SK-N-SH (cell line): ENCODE measurements around the gene LRRC36. TPM values are rescaled to one million over a fixed set of nuclear protein-coding genes. Genes with fewer than 3 reads are reported as not detected.

ENCODE experiments used
- CTCF ChIA-PET: fragments of 300-600, 350-600 bp; formaldehyde crosslinking; extraction: SDS; loops from one replicate; lab custom pipeline; 2021; lab: Yijun Ruan, JAX
- POLR2A ChIA-PET: fragments of 350-600 bp; sonication (Branson Sonifier 250); formaldehyde crosslinking; extraction: SDS; loops from one replicate; lab custom pipeline; 2020; ENCODE audit warnings: antibody characterized with exemption, inconsistent platforms; lab: Yijun Ruan, JAX
- DNase-seq: peaks from one replicate; pipeline ENCODE4 v3.0.0; 2012
- H2AFZ ChIP-seq: fragments of 200-600 bp; sonication (generic); 2 replicates; pipeline ENCODE4 v1.8.1; 2016; ENCODE audit warnings: antibody characterized with exemption, mild to moderate bottlenecking, low read depth
- H3F3A ChIP-seq: fragments of 200-600 bp; sonication (generic); replicated peaks from 2 replicates; pipeline ENCODE3; 2016; ENCODE audit warnings: antibody characterized with exemption, mild to moderate bottlenecking; ENCODE audit not compliant: insufficient read depth
- H3K27ac ChIP-seq, 2 experiments: fragments of 200-500 bp in 1 of 2; fragments of 200-600 bp in 1 of 2; sonication (Bioruptor generic) in 1 of 2; sonication (generic), shearing (Covaris generic) in 1 of 2; 2 replicates each; pipeline versions ENCODE4 v1.5.1 to v1.6.1; 2014 to 2016; ENCODE audit warnings: low read depth in 2 of 2, inconsistent platforms in 1 of 2, low read length in 1 of 2, mild to moderate bottlenecking in 1 of 2, mixed read lengths in 1 of 2
- H3K27me3 ChIP-seq: fragments of 200-600 bp; sonication (generic), shearing (Covaris generic); 2 replicates; pipeline ENCODE4 v1.6.1; 2016; ENCODE audit warnings: mixed run types; ENCODE audit not compliant: insufficient read depth
- H3K36me3 ChIP-seq, 2 experiments: fragments of 200-500 bp in 1 of 2; fragments of 200-600 bp in 1 of 2; sonication (Bioruptor generic) in 1 of 2; sonication (generic) in 1 of 2; replicated peaks in 1 of 2; 2 replicates each; pipeline versions ENCODE3 to v1.5.1; 2014 to 2016; ENCODE audit warnings: low read length in 1 of 2, mild to moderate bottlenecking in 1 of 2; ENCODE audit not compliant: insufficient read depth in 2 of 2, control insufficient read depth in 1 of 2
- H3K4me1 ChIP-seq, 2 experiments: fragments of 200-500 bp in 1 of 2; fragments of 200-600 bp in 1 of 2; sonication (Bioruptor generic) in 1 of 2; sonication (generic), shearing (Covaris generic) in 1 of 2; 2 replicates each; pipeline versions ENCODE4 v1.5.1 to v1.6.1; 2014 to 2016; ENCODE audit warnings: low read depth in 1 of 2, low read length in 1 of 2, mixed run types in 1 of 2; ENCODE audit not compliant: insufficient read depth in 2 of 2, control insufficient read depth in 1 of 2
- H3K4me2 ChIP-seq: fragments of 200-600 bp; sonication (generic), shearing (Covaris generic); 2 replicates; pipeline ENCODE4 v1.6.1; 2017; ENCODE audit warnings: mixed run types
- H3K4me3 ChIP-seq, 2 experiments: fragments of 200-500 bp in 1 of 2; fragments of 200-600 bp in 1 of 2; sonication (Bioruptor generic) in 1 of 2; sonication (generic), shearing (Covaris generic) in 1 of 2; 2 replicates each; pipeline versions ENCODE4 v1.5.1 to v1.8.1; 2014 to 2016; ENCODE audit warnings: low read depth in 2 of 2, inconsistent platforms in 1 of 2, low read length in 1 of 2, mild to moderate bottlenecking in 1 of 2, mixed read lengths in 1 of 2, moderate library complexity in 1 of 2
- H3K79me2 ChIP-seq: fragments of 200-600 bp; sonication (generic); 2 replicates; pipeline ENCODE4 v1.8.1; 2017; ENCODE audit warnings: mild to moderate bottlenecking; ENCODE audit not compliant: insufficient read depth
- H3K9ac ChIP-seq: fragments of 200-600 bp; sonication (generic); 2 replicates; pipeline ENCODE4 v1.6.1; 2017; ENCODE audit warnings: mixed run types
- H3K9me2 ChIP-seq: fragments of 200-600 bp; sonication (generic); 2 replicates; pipeline ENCODE4 v1.6.1; 2017; ENCODE audit warnings: mixed run types
- H3K9me3 ChIP-seq: fragments of 200-600 bp; sonication (generic); 2 replicates; pipeline ENCODE4 v1.6.1; 2017; ENCODE audit warnings: mixed run types, mild to moderate bottlenecking, moderate library complexity
- H4K20me1 ChIP-seq: fragments of 200-600 bp; sonication (generic); 2 replicates; pipeline ENCODE4 v1.6.1; 2017; ENCODE audit warnings: mild to moderate bottlenecking, mixed run types; ENCODE audit not compliant: insufficient read depth
- EP300 ChIP-seq, 2 experiments: IDR thresholded peaks; 2 replicates each; pipeline versions ENCODE4 v1.4.0 to v1.6.1; 2012; ENCODE audit warnings: borderline replicate concordance in 1 of 2, low read depth in 1 of 2, low read length in 1 of 2
- GABPA ChIP-seq: IDR thresholded peaks from 2 replicates; pipeline ENCODE4 v1.4.0; 2012; ENCODE audit warnings: low read depth, mild to moderate bottlenecking
- GATA2 ChIP-seq: sonication (generic); formaldehyde crosslinking; IDR thresholded peaks from 2 replicates; pipeline ENCODE4 v1.5.0; 2020; ENCODE audit warnings: mild to moderate bottlenecking, missing genetic modification reagents
- MAX ChIP-seq: IDR thresholded peaks from 2 replicates; pipeline ENCODE4 v1.4.0; 2012; ENCODE audit warnings: low read depth
- NFIC ChIP-seq: IDR thresholded peaks from 2 replicates; pipeline ENCODE4 v1.4.0; 2012; ENCODE audit warnings: borderline replicate concordance
- RCOR1 ChIP-seq: fragments of 150-350 bp; IDR thresholded peaks from 2 replicates; pipeline ENCODE4 v1.6.1; 2017; ENCODE audit warnings: antibody characterized with exemption, low read length
- RFX5 ChIP-seq: IDR thresholded peaks from 2 replicates; pipeline ENCODE4 v1.6.1; 2012; ENCODE audit warnings: mild to moderate bottlenecking, improper control_type of control experiment, low read length
- SMC3 ChIP-seq: IDR thresholded peaks from 2 replicates; pipeline ENCODE4 v1.6.1; 2012; ENCODE audit warnings: low read depth, low read length, improper control_type of control experiment
- TCF12 ChIP-seq: IDR thresholded peaks from 2 replicates; pipeline ENCODE4 v1.4.0; 2012
- TEAD4 ChIP-seq: IDR thresholded peaks from 2 replicates; pipeline ENCODE4 v1.4.0; 2012; ENCODE audit warnings: mild to moderate bottlenecking, borderline replicate concordance; ENCODE audit not compliant: insufficient read depth
- WGBS: methylation state at CpG from one replicate; pipeline ENCODE4 v1.1.6; 2017; ENCODE audit warnings: low lambda C conversion rate; 5-methylcytosine and 5-hydroxymethylcytosine counted together
- polyA plus RNA-seq, 3 experiments: library from polyadenylated mRNA; depleted of rRNA; stranded (reverse); fragments of >200 nt; gene quantifications; 2 replicates each; pipeline ENCODE4 v1.2.3, GENCODE V29; 2012
- TF ChIP-seq, protein P1 (sequence below): IDR thresholded peaks from 2 replicates; pipeline ENCODE4 v1.4.0; 2012; ENCODE audit warnings: low read depth, borderline replicate concordance
- TF ChIP-seq, protein P2 (sequence below): fragments of 150-350 bp; IDR thresholded peaks from 2 replicates; pipeline ENCODE4 v1.6.1; 2017; ENCODE audit warnings: antibody characterized with exemption, low read length, low read depth, borderline replicate concordance

Gene LRRC36
- polyA plus RNA-seq, 1 of the 3 experiments (the other 2 are of a cell fraction), result 0.92 TPM

- no peaks in the 10 kb centered on the region for H3K9me2 ChIP-seq
- H3K79me2 ChIP-seq, result no peaks in the 10 kb centered on the region
- WGBS, result 76% methylated on average over 9 of the region's 9 CpGs
- no peak overlapping the region for H3K4me3 ChIP-seq
- H3K4me1 ChIP-seq, result peaks cover 0 to 3% of the 10 kb centered on the region in 2 experiments; a peak in 1 of 4 replicates
- no peak overlapping the region for H2AFZ ChIP-seq
- H3K27me3 ChIP-seq, result no peaks in the 10 kb centered on the region; the same call in 1 of the 2 replicates
- no peaks in the 10 kb centered on the region for H3K9me3 ChIP-seq
- H3K27ac ChIP-seq, result no peak overlapping the region
- no peaks in the 10 kb centered on the region for H4K20me1 ChIP-seq
- no peak overlapping the region for H3K4me2 ChIP-seq
- TF ChIP-seq SMC3 (no peak), GABPA (no peak), RCOR1 (no peak), EP300 (IDR thresholded peaks at IDR 0.05; ENCODE audit: borderline replicate concordance in 1 of 2, low read depth in 1 of 2, low read length in 1 of 2) (no peak), NFIC (no peak), GATA2 (CRISPR knock-in tag) (no peak), RFX5 (no peak), TCF12 (no peak), MAX (no peak)
- TF ChIP-seq, protein P1, sequence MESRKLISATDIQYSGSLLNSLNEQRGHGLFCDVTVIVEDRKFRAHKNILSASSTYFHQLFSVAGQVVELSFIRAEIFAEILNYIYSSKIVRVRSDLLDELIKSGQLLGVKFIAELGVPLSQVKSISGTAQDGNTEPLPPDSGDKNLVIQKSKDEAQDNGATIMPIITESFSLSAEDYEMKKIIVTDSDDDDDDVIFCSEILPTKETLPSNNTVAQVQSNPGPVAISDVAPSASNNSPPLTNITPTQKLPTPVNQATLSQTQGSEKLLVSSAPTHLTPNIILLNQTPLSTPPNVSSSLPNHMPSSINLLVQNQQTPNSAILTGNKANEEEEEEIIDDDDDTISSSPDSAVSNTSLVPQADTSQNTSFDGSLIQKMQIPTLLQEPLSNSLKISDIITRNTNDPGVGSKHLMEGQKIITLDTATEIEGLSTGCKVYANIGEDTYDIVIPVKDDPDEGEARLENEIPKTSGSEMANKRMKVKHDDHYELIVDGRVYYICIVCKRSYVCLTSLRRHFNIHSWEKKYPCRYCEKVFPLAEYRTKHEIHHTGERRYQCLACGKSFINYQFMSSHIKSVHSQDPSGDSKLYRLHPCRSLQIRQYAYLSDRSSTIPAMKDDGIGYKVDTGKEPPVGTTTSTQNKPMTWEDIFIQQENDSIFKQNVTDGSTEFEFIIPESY, result no peak
- ChIA-PET POLR2A (no interaction called here), CTCF (interaction anchor here (0.9 to 5.9 kb wide), 7 partner anchors 6 to 138 kb away, joined by 3 to 76 read pairs (median 3); partner anchors contain the start of genes ATP6V0D1, CTCF, KCTD19 and LRRC36)
- DNase-seq, result no peak
- H3K9ac ChIP-seq, result no peak overlapping the region
- H3F3A ChIP-seq, result no peaks in the 10 kb centered on the region
- H3K36me3 ChIP-seq, result no peaks in the 10 kb centered on the region
These were observed 97.1 kb downstream of the LRRC36 start for GRCh38 chr16:67423611-67424260.

GRCh38 chr16:67424261-67424615 lies 97.6 kb downstream of the LRRC36 start:
- CTCF ChIA-PET, result interaction anchor here (0.9 to 5.9 kb wide), 8 partner anchors 7 to 446 kb away, joined by 3 to 76 read pairs (median 4); partner anchors contain the start of genes ATP6V0D1, CTCF, KCTD19 and LRRC36
- TF ChIP-seq EP300 (IDR thresholded peaks at IDR 0.05; ENCODE audit: borderline replicate concordance in 1 of 2, low read depth in 1 of 2, low read length in 1 of 2), result no peak
- no peak for TF ChIP-seq RCOR1
- TF ChIP-seq, protein P2, sequence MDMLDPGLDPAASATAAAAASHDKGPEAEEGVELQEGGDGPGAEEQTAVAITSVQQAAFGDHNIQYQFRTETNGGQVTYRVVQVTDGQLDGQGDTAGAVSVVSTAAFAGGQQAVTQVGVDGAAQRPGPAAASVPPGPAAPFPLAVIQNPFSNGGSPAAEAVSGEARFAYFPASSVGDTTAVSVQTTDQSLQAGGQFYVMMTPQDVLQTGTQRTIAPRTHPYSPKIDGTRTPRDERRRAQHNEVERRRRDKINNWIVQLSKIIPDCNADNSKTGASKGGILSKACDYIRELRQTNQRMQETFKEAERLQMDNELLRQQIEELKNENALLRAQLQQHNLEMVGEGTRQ, result no peak
- TF ChIP-seq TEAD4, result no peak

More at GRCh38 chr16:67424261-67424615, 97.6 kb downstream of the LRRC36 start:
- WGBS, result 81% methylated on average over 4 of the region's 5 CpGs
- Histone ChIP-seq H3K9me2 (no peaks in the 10 kb centered on the region), H3K27me3 (no peaks in the 10 kb centered on the region; the same call in 1 of the 2 replicates), H3K4me2 (no peak overlapping the region), H3K27ac (no peak overlapping the region), H3F3A (no peaks in the 10 kb centered on the region), H3K4me1 (peaks cover 0 to 3% of the 10 kb centered on the region in 2 experiments; a peak in 1 of 4 replicates), H3K4me3 (no peak overlapping the region), H3K9ac (no peak overlapping the region), H4K20me1 (no peaks in the 10 kb centered on the region), H2AFZ (no peak overlapping the region), H3K36me3 (no peaks in the 10 kb centered on the region), H3K79me2 (no peaks in the 10 kb centered on the region), H3K9me3 (no peaks in the 10 kb centered on the region)
- no peak for DNase-seq
- POLR2A ChIA-PET, result no interaction called here
